Omental fat pad (tissue), 4 donors: Measurements from ENCODE around the gene PSMA8. TPM values are rescaled to one million over a fixed set of nuclear protein-coding genes. Genes with fewer than 3 reads are reported as not detected.

Source experiments
- ATAC-seq: fragments of 150-250 bp; one replicate; pipeline ENCODE4 v1.9.1; 2016; ENCODE audit warnings: mild to moderate bottlenecking, moderate library complexity; ENCODE audit not compliant: low FRiP score
- DNase-seq: peaks from one replicate; pipeline ENCODE4 v3.0.0-alpha.2; 2019; ENCODE audit warnings: low spot score
- CTCF ChIP-seq, 3 donors: fragments of 450-650 bp; IDR thresholded peaks; one replicate each; pipeline ENCODE4 v1.5.1; 2016 to 2017; ENCODE audit warnings: antibody characterized with exemption in 3 of 3, mild to moderate bottlenecking in 3 of 3, moderate library complexity in 2 of 3
- total RNA-seq, 4 donors: library from RNA; depleted of rRNA; stranded (reverse); fragments of >200 nt; gene quantifications; one replicate each; pipeline ENCODE4 v1.1.0, GENCODE V29; 2016

The PSMA8 gene
- total RNA-seq, 4 donors from 2014 or later, result not detected

GRCh38 chr18:26175481-26175880, 41.8 kb downstream of the PSMA8 start:
- ATAC-seq (no peak), DNase-seq (no peak)
- no peak for TF ChIP-seq CTCF (IDR thresholded peaks at IDR 0.05)

GRCh38 chr18:26176134-26176533, 42.5 kb downstream of the PSMA8 start:
- no peak for DNase-seq
- ATAC-seq, result no peak
- TF ChIP-seq CTCF (IDR thresholded peaks at IDR 0.05), result no peak

GRCh38 chr18:26181343-26181826, 47.7 kb downstream of the PSMA8 start:
- no peak for ATAC-seq
- no peak for TF ChIP-seq CTCF (IDR thresholded peaks at IDR 0.05)
- DNase-seq, result no peak

GRCh38 chr18:26183395-26184112, 49.9 kb downstream of the PSMA8 start:
- no peak for ATAC-seq
- no peak for DNase-seq
- TF ChIP-seq CTCF (IDR thresholded peaks at IDR 0.05), result no peak

GRCh38 chr18:26185267-26185666, 51.6 kb downstream of the PSMA8 start:
- TF ChIP-seq CTCF (IDR thresholded peaks at IDR 0.05), result no peak
- no peak for DNase-seq
- ATAC-seq, result no peak

GRCh38 chr18:26190506-26190905, 56.8 kb downstream of the PSMA8 start:
- no peak for ATAC-seq
- DNase-seq, result no peak
- no peak for TF ChIP-seq CTCF (IDR thresholded peaks at IDR 0.05)

GRCh38 chr18:26192233-26192632, 58.6 kb downstream of the PSMA8 start:
- no peak for ATAC-seq
- no peak for TF ChIP-seq CTCF (IDR thresholded peaks at IDR 0.05)

More at GRCh38 chr18:26192233-26192632, 58.6 kb downstream of the PSMA8 start:
- no peak for DNase-seq
